ENCODE results near the gene MNAT1.

The MNAT1 gene

DNA sequence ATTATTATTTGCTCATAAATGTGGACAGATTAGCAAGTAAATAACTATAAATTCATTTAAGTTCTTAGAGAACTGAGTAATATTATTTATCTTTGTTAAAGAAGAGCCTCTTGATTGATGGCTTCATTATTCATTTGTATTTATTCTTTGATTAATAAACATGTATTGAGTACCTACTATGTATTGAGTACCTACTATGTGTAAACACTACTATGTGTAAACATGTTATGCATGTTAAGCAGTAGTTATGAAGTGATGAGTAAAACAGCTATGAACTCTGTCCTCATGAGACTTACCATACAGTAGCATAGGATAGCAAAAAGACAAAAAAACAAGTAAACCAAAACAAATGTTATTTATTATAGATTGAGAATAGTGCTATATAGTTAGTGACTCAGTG is 61.9 kb downstream of the MNAT1 start (continued):
- TF ChIP-seq ZIC2 (tag by site-specific recombination; IDR thresholded peaks at IDR 0.05) = no peak
- no peak for TF ChIP-seq SALL2 (tag by site-specific recombination; IDR thresholded peaks at IDR 0.05; ENCODE audit: borderline replicate concordance)
- no peak for TF ChIP-seq ZBTB20 (tag by site-specific recombination; IDR thresholded peaks at IDR 0.05)
- no peak for TF ChIP-seq ZNF670 (tag by site-specific recombination; IDR thresholded peaks at IDR 0.05; ENCODE audit: low read depth)
- no peak for TF ChIP-seq REPIN1 (tag by site-specific recombination; IDR thresholded peaks at IDR 0.05; ENCODE audit: low read depth)
- TF ChIP-seq ZNF324 (tag by site-specific recombination; IDR thresholded peaks at IDR 0.05) = no peak
- TF ChIP-seq ZBTB26 (tag by site-specific recombination; optimal IDR thresholded peaks at IDR 0.05) = no peak
- TF ChIP-seq ZNF10 (tag by site-specific recombination; IDR thresholded peaks at IDR 0.05) = no peak

DNA sequence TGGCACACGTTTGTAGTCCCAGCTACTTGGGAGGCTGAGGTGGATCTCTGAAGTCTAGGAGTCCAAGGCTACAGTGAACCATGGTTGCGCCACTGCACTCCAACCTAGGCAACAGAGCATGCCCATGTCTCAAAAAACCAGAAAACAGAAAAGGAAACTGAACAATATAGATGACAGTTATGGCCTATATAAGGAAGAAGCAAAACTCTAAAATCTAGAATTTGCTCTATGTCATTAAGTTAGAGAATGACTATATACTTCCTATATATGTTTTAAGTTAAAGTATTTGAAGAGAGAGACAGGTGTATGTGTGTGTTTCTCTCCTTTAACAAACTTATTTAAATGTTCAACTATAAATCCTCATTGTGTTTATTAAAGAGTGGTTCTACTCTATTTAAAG is 65.8 kb downstream of the MNAT1 start:
- H3K4me3 ChIP-seq (ENCODE audit: low read depth, low read length) = no peak overlapping the region
- no peak overlapping the region for H3K27ac ChIP-seq (ENCODE audit: extremely low read depth, low read depth, low read length)
- no peaks in the 10 kb centered on the region for H3K4me1 ChIP-seq (ENCODE audit: control insufficient read depth, insufficient read depth, low read length)
- no peak for TF ChIP-seq ZNF837 (tag by site-specific recombination; IDR thresholded peaks at IDR 0.05)
- ChIA-PET CTCF (interaction anchor here (0.5 to 0.6 kb wide), 2 partner anchors 205 to 286 kb away, joined by 3 read pairs; no protein-coding TSS in a partner anchor), POLR2A (interaction anchor here (0.5 kb wide), 1 partner anchor 9 kb away, joined by 3 read pairs; no protein-coding TSS in a partner anchor)
- H3K36me3 ChIP-seq (ENCODE audit: control insufficient read depth in 2 of 2, insufficient read depth in 1 of 2, low read length in 2 of 2) = peaks cover 8 to 17% of the 10 kb centered on the region in 2 experiments; a peak in 2 of 3 replicates
- no peaks in the 10 kb centered on the region for H3K9me3 ChIP-seq (ENCODE audit: control insufficient read depth, insufficient read depth, low read depth, low read length)

DNA sequence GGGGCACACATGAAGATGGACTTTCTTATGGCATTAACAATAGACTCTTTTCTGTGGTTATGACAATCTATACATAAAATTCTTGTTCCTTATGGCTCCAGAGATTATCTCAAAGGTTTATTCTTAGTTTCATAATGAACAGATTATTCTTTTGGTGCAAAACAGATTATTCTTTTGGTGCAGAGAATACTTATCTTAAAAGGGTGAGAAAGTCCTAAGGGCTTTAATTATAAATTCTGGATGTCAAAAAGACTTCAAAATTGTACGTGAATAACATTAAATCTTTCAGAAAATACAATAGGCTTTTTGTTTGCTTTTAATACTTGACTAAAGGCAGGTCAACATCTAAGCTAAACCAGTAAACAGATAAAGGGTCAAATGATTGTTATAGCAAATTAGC is 69.3 kb downstream of the MNAT1 start:
- Histone ChIP-seq H3K4me1 (ENCODE audit: control insufficient read depth, insufficient read depth, low read length) (0 out of 2 replicates have a peak, but pooled peaks cover 5% of the 10 kb centered on the region), H3K9me3 (ENCODE audit: control insufficient read depth, insufficient read depth, low read depth, low read length) (no peaks in the 10 kb centered on the region), H3K4me3 (ENCODE audit: low read depth, low read length) (no peak overlapping the region), H3K36me3 (ENCODE audit: control insufficient read depth in 2 of 2, insufficient read depth in 1 of 2, low read length in 2 of 2) (peaks cover 4 to 14% of the 10 kb centered on the region in 2 experiments; a peak in 2 of 3 replicates), H3K27ac (ENCODE audit: extremely low read depth, low read depth, low read length) (no peak overlapping the region)
- POLR2A ChIA-PET = no interaction called here
- CTCF ChIA-PET = no interaction called here
- no peak for TF ChIP-seq ZNF473 (tag by site-specific recombination; IDR thresholded peaks at IDR 0.05)
- TF ChIP-seq ZBTB17 (tag by site-specific recombination; IDR thresholded peaks at IDR 0.05) = no peak
- TF ChIP-seq ZNF777 (tag by site-specific recombination; IDR thresholded peaks at IDR 0.05; ENCODE audit: borderline replicate concordance) = no peak
- no peak for TF ChIP-seq ZNF157 (tag by site-specific recombination; IDR thresholded peaks at IDR 0.05)
- TF ChIP-seq ZNF658 (tag by site-specific recombination; IDR thresholded peaks at IDR 0.05) = no peak
- no peak for TF ChIP-seq ZNF768 (tag by site-specific recombination; IDR thresholded peaks at IDR 0.05)
- no peak for TF ChIP-seq ZNF404 (tag by site-specific recombination; IDR thresholded peaks at IDR 0.05)
- TF ChIP-seq ZNF133 (tag by site-specific recombination; IDR thresholded peaks at IDR 0.05) = no peak
- no peak for TF ChIP-seq ZFHX2 (tag by site-specific recombination; conservative IDR thresholded peaks at IDR 0.05)
- no peak for TF ChIP-seq ZEB2 (tag by site-specific recombination; IDR thresholded peaks at IDR 0.05)
- TF ChIP-seq ZBTB44 (tag by site-specific recombination; IDR thresholded peaks at IDR 0.05) = no peak
- TF ChIP-seq ZNF513 (tag by site-specific recombination; IDR thresholded peaks at IDR 0.05) = no peak
- no peak for TF ChIP-seq ZNF558 (tag by site-specific recombination; IDR thresholded peaks at IDR 0.05)
- no peak for TF ChIP-seq ZBTB1 (tag by site-specific recombination; IDR thresholded peaks at IDR 0.05)
- TF ChIP-seq ZNF350 (tag by site-specific recombination; IDR thresholded peaks at IDR 0.05) = no peak
- no peak for TF ChIP-seq KLF8 (tag by site-specific recombination; IDR thresholded peaks at IDR 0.05)

All from HEK293 (cell line).